ENCODE data around the gene MAPK1.
"Not testable (repeated sequence)": the region's sequence is repeated elsewhere in the genome, so short reads cannot be mapped to it uniquely, and the experiment has no call there.

MAPK1 gene

DNA sequence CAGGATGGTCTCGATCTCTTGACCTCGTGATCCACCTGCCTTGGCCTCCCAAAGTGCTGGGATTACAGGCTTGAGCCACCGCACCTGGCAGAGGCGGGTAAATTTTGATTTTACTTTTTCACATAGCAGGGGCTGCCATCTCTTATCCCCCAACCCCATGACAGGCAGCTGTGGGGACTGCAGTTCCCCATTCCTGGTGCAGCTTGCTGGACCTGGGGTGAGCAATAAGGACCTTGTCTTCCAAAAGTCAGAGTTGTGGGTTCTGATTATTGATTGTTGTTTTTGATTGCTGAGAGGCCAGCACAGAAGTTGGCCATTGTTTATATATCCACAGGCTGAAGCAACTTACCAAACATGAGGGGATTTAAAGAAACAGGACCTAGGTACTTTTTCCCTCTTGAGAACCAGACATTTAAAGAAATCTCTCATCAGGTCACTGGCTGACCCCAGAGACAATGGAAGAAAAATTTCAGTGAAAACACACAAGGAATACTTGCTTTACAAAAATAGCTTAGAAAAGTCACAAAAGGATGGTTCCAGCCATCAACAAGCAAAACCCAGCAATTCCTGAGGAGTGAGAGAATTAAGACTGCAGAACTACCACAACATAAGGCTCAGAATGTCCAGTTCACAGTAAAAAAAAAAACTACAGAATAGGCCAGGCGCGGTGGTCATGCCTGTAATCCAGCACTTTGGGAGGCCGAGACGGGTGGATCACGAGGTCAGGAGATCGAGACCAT lies 22.0 kb upstream of the MAPK1 start:
- H3K4me3 ChIP-seq (replicated peaks; ENCODE audit: low read depth, low read length) = no peak overlapping the region
- DNase-seq (ENCODE audit: low read depth) = no peak
- no peak for TF ChIP-seq CTCF (IDR thresholded peaks at IDR 0.05; ENCODE audit: low read length, missing control alignments)

GRCh38 chr22:21887841-21888240 lies 20.4 kb upstream of the MAPK1 start:
- TF ChIP-seq CTCF (IDR thresholded peaks at IDR 0.05; ENCODE audit: low read length, missing control alignments) = no peak
- no peak overlapping the region for H3K4me3 ChIP-seq (replicated peaks; ENCODE audit: low read depth, low read length)
- DNase-seq (ENCODE audit: low read depth) = no peak

- not testable (repeated sequence) for DNase-seq (ENCODE audit: low read depth); H3K4me3 ChIP-seq (replicated peaks; ENCODE audit: low read depth, low read length)
Observed at GRCh38 chr22:21883930-21884329, 16.5 kb upstream of the MAPK1 start.

DNA sequence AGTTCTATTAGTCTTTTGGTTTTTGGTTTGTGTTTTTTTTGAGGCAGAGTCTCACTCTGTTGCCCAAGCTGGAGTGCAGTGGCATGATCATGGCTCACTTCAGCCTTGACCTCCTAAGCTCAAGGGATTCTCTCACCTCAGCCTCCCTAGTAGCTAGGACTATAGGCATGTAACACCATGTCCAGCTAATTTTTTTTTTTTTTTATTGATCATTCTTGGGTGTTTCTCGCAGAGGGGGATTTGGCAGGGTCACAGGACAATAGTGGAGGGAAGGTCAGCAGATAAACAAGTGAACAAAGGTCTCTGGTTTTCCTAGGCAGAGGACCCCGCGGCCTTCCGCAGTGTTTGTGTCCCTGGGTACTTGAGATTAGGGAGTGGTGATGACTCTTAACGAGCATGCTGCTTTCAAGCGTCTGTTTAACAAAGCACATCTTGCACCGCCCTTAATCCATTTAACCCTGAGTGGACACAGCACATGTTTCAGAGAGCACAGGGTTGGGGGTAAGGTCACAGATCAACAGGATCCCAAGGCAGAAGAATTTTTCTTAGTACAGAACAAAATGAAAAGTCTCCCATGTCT lies 15.4 kb upstream of the MAPK1 start:
- not testable (repeated sequence) for DNase-seq (ENCODE audit: low read depth); H3K4me3 ChIP-seq (replicated peaks; ENCODE audit: low read depth, low read length)

GRCh38 chr22:21881841-21882753 lies 14.7 kb upstream of the MAPK1 start:
- no peak for DNase-seq (ENCODE audit: low read depth)
- H3K4me3 ChIP-seq (replicated peaks; ENCODE audit: low read depth, low read length) = no peak overlapping the region
- no peak for TF ChIP-seq CTCF (IDR thresholded peaks at IDR 0.05; ENCODE audit: low read length, missing control alignments)

GRCh38 chr22:21876486-21877176 lies 9.2 kb upstream of the MAPK1 start:
- H3K4me3 ChIP-seq (replicated peaks; ENCODE audit: low read depth, low read length) = no peak overlapping the region
- TF ChIP-seq CTCF (IDR thresholded peaks at IDR 0.05; ENCODE audit: low read length, missing control alignments) = no peak
- peak; percentile 75 for DNase-seq (ENCODE audit: low read depth)

GRCh38 chr22:21874953-21875352 lies 7.5 kb upstream of the MAPK1 start:
- not testable (repeated sequence) for H3K4me3 ChIP-seq (replicated peaks; ENCODE audit: low read depth, low read length)

GRCh38 chr22:21873619-21874018 lies 6.2 kb upstream of the MAPK1 start:
- TF ChIP-seq CTCF (IDR thresholded peaks at IDR 0.05; ENCODE audit: low read length, missing control alignments) = no peak
- no peak overlapping the region for H3K4me3 ChIP-seq (replicated peaks; ENCODE audit: low read depth, low read length)
- DNase-seq (ENCODE audit: low read depth) = no peak

More at GRCh38 chr22:21874953-21875352, 7.5 kb upstream of the MAPK1 start:
- DNase-seq (ENCODE audit: low read depth) = not testable (repeated sequence)

DNA sequence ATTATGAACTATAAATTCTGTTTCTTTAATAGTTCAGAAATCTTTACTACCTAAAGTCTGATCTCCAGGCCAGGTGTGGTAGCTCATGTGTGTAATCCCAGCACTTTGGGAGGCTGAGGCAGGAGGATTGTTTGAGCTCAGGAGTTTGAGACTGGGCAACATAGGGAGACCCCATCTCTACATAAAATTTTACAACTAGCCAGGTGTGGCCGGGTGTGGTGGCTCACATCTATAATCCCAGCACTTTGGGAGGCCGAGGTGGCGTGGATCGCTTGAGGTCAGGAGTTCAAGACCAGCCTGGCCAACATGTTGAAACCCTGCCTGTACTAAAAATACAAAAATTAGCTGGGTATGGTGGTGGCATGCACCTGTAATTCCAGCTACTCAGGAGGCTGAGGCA lies 5.3 kb upstream of the MAPK1 start:
- DNase-seq (ENCODE audit: low read depth); H3K4me3 ChIP-seq (replicated peaks; ENCODE audit: low read depth, low read length): not testable (repeated sequence)
